Measurements from ENCODE around the gene TFIP11.

DNA sequence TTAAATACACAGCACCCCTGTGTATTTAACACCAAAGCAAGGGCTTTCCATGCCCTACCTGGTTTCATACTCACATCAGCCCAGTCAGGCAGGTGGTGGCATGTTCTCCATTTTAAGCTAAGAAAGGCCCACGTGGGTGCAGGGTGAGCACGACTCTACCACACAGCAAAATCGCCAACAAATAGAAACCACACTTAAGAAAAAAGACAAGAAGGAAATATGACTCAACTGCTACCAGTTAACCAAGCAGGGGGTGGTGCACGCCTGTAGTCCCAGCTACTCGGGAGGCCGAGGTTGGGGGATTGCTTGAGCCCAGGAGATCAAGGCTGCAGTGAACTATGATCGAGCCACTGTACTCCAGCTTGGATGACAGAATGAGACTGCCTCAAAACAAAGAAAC is 35.2 kb upstream of the TFIP11 start:
- no peak for TF ChIP-seq POLR2A (IDR thresholded peaks at IDR 0.05)
- TF ChIP-seq, protein P1, sequence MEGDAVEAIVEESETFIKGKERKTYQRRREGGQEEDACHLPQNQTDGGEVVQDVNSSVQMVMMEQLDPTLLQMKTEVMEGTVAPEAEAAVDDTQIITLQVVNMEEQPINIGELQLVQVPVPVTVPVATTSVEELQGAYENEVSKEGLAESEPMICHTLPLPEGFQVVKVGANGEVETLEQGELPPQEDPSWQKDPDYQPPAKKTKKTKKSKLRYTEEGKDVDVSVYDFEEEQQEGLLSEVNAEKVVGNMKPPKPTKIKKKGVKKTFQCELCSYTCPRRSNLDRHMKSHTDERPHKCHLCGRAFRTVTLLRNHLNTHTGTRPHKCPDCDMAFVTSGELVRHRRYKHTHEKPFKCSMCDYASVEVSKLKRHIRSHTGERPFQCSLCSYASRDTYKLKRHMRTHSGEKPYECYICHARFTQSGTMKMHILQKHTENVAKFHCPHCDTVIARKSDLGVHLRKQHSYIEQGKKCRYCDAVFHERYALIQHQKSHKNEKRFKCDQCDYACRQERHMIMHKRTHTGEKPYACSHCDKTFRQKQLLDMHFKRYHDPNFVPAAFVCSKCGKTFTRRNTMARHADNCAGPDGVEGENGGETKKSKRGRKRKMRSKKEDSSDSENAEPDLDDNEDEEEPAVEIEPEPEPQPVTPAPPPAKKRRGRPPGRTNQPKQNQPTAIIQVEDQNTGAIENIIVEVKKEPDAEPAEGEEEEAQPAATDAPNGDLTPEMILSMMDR (IDR thresholded peaks at IDR 0.05) = no peak
